Putamen (tissue), 1 donor: ENCODE measurements around the gene ARL5C.

Experiments
- DNase-seq: peaks from one replicate; pipeline ENCODE4 v3.0.0-alpha.2; 2016; ENCODE audit warnings: low spot score

The ARL5C gene

DNA sequence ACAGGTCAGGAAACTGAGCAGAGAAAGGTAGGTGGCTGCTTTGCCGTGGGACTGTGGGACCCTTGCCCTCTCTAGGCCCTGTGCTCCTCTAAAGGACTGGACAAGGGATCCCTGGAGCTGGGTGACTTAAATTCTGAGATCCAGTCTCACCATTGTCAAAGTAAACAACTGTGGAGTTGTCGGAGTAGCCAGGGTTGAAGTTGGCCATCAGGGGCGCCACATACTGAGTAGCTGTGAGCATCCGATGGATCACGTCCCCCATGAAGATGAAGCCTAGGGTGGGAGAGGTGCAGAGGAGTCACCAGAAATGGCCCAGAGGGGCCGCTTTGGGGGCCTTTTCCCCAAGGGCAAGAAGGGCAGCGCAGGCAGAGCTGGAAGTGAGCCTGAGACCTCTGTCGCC, 58.0 kb downstream of the ARL5C start:
- no peak for DNase-seq

GRCh38 chr17:39107155-39107554, 58.8 kb downstream of the ARL5C start:
- no peak for DNase-seq
